DOHH2 (cell line): Measurements from ENCODE around the gene SLC4A11.

ENCODE experiments used
- H3F3A ChIP-seq: fragments of 200-600 bp; sonication (generic), shearing (Covaris generic); 2 replicates; pipeline ENCODE4 v1.6.0; 2016; ENCODE audit warnings: antibody characterized with exemption, mild to moderate bottlenecking; ENCODE audit not compliant: control insufficient read depth, insufficient read depth
- H3K27ac ChIP-seq: fragments of 200-600 bp; sonication (generic); 2 replicates; pipeline ENCODE4 v1.5.1; 2014; ENCODE audit warnings: low read depth, mild to moderate bottlenecking, low read length, moderate library complexity
- H3K27me3 ChIP-seq: fragments of 200-600 bp; sonication (generic); 2 replicates; pipeline ENCODE4 v1.6.1; 2014; ENCODE audit warnings: mild to moderate bottlenecking, low read length, mixed read lengths; ENCODE audit not compliant: control insufficient read depth
- H3K36me3 ChIP-seq: fragments of 200-600 bp; sonication (generic); 2 replicates; pipeline ENCODE4 v1.6.1; 2014; ENCODE audit warnings: mild to moderate bottlenecking, low read length, moderate library complexity, mixed read lengths; ENCODE audit not compliant: control insufficient read depth
- H3K4me1 ChIP-seq: fragments of 200-600 bp; sonication (generic); 2 replicates; pipeline ENCODE4 v1.6.1; 2014; ENCODE audit warnings: mild to moderate bottlenecking, low read length, mixed read lengths; ENCODE audit not compliant: control insufficient read depth
- H3K4me2 ChIP-seq: fragments of 200-600 bp; sonication (generic); 2 replicates; pipeline ENCODE4 v1.6.0; 2014; ENCODE audit warnings: mild to moderate bottlenecking, low read length, moderate library complexity
- H3K4me3 ChIP-seq: fragments of 200-600 bp; sonication (generic); 2 replicates; pipeline ENCODE4 v1.5.1; 2014; ENCODE audit warnings: mild to moderate bottlenecking, low read length, mixed read lengths
- H3K79me2 ChIP-seq: fragments of 200-600 bp; sonication (generic); 2 replicates; pipeline ENCODE4 v1.6.1; 2014; ENCODE audit warnings: mild to moderate bottlenecking, low read length, mixed read lengths; ENCODE audit not compliant: control insufficient read depth
- H3K9me2 ChIP-seq: fragments of 200-600 bp; sonication (generic); replicated peaks from 2 replicates; pipeline ENCODE4 v1.6.1; 2014; ENCODE audit warnings: mild to moderate bottlenecking, low read length, mixed read lengths; ENCODE audit not compliant: control insufficient read depth
- H3K9me3 ChIP-seq: fragments of 200-600 bp; sonication (generic); 2 replicates; pipeline ENCODE4 v1.6.1; 2014; ENCODE audit warnings: antibody characterized with exemption, low read length, mixed read lengths; ENCODE audit not compliant: control insufficient read depth, insufficient read depth
- H4K20me1 ChIP-seq: fragments of 200-600 bp; sonication (generic); 2 replicates; pipeline ENCODE4 v1.6.0; 2014; ENCODE audit warnings: low read depth, mild to moderate bottlenecking, antibody characterized with exemption, low read length, moderate library complexity; ENCODE audit not compliant: control insufficient read depth, insufficient read depth
- EZH2phosphoT487 ChIP-seq: fragments of 200-600 bp; sonication (generic); IDR thresholded peaks from 2 replicates; pipeline ENCODE4 v1.6.1; 2017; ENCODE audit warnings: borderline replicate concordance, mild to moderate bottlenecking, antibody characterized with exemption, low read length, moderate library complexity, mixed read lengths
- TF ChIP-seq, protein P1 (sequence below): fragments of 200-600 bp; sonication (generic); IDR thresholded peaks from one replicate; pipeline ENCODE4 v1.5.1; 2014; ENCODE audit warnings: antibody characterized with exemption, mild to moderate bottlenecking, low read depth, low read length; ENCODE audit not compliant: poor library complexity, severe bottlenecking

SLC4A11 gene

DNA sequence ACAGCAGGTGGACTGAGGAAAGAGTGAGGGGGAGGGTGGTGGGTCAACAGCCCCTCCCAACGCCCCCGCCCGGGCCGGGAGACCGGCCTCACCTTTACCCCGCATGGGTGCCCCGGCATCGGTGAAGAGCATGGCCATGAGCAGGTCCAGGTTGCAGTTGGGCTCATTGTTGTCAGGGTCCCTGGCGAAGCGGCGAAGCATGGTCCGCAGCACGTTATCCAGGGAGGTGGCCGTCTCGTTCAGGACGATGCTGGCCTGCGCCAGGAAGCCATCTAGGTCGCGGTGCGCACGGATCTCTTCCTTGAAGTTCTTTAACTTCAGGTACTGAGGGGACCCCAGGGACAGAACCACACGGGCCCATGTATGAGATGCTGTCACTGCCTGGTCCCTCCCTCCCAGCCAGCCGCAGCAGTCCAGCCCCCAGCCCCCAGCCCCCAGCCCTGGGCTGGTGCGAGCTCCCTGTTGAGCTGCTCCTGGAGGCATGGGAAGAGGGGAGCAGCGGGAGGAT, 4.9 kb downstream of the SLC4A11 start:
- Histone ChIP-seq H3K36me3 (no peaks in the 10 kb centered on the region), H3K9me3 (no peaks in the 10 kb centered on the region), H3K27me3 (peaks cover 30% of the 10 kb centered on the region), H3K4me1 (peaks cover 7% of the 10 kb centered on the region; the same call in 1 of the 2 replicates), H3F3A (no peaks in the 10 kb centered on the region), H3K4me2 (no peak overlapping the region), H3K9me2 (no peaks in the 10 kb centered on the region), H4K20me1 (no peaks in the 10 kb centered on the region), H3K4me3 (no peak overlapping the region), H3K79me2 (no peaks in the 10 kb centered on the region), H3K27ac (no peak overlapping the region)
- TF ChIP-seq, protein P1, sequence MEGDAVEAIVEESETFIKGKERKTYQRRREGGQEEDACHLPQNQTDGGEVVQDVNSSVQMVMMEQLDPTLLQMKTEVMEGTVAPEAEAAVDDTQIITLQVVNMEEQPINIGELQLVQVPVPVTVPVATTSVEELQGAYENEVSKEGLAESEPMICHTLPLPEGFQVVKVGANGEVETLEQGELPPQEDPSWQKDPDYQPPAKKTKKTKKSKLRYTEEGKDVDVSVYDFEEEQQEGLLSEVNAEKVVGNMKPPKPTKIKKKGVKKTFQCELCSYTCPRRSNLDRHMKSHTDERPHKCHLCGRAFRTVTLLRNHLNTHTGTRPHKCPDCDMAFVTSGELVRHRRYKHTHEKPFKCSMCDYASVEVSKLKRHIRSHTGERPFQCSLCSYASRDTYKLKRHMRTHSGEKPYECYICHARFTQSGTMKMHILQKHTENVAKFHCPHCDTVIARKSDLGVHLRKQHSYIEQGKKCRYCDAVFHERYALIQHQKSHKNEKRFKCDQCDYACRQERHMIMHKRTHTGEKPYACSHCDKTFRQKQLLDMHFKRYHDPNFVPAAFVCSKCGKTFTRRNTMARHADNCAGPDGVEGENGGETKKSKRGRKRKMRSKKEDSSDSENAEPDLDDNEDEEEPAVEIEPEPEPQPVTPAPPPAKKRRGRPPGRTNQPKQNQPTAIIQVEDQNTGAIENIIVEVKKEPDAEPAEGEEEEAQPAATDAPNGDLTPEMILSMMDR: no peak
- TF ChIP-seq EZH2phosphoT487: no peak

DNA sequence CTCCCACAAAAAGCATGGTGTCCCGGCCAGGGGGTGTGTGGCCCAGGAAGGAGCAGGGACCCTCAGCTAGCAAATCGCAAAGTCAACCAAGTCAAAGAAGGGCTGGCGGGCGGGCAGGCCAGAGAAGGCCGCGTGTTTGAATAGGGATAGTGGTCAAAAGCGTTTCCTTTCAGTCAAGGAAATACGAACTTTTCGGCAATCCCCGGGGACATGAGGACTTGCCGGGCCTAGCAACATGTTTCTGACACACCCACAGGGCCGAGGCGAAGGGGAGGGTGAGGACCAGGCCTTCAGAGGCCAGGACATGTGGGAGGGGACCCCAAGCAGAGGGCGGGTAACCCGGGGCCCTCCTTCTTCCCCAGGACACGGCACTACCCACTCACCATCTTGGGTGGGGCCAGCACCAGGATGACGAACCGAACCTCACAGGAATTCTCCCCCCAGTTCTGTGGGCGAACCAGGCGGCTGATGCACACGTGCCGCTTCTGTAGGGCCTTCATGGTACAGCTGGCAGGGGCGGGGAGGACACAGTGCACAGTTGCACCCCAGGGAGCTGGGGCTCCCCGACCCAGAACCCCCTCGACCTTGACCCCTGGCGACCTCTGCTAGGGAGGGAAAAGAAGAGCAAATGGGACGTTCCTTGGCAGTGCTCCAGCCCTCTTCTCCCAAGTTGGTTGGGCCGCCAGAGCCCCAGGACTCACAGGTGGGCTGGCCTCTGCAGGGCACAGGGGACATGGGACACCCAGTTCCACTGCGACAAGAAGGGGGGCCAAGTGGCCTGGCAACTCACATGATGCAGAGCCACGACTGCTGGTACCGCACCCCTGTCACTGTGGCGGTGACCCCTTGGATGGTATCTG, 5.6 kb downstream of the SLC4A11 start:
- H3F3A ChIP-seq: no peaks in the 10 kb centered on the region
- TF ChIP-seq, protein P1: no peak
- no peak for TF ChIP-seq EZH2phosphoT487

DNA sequence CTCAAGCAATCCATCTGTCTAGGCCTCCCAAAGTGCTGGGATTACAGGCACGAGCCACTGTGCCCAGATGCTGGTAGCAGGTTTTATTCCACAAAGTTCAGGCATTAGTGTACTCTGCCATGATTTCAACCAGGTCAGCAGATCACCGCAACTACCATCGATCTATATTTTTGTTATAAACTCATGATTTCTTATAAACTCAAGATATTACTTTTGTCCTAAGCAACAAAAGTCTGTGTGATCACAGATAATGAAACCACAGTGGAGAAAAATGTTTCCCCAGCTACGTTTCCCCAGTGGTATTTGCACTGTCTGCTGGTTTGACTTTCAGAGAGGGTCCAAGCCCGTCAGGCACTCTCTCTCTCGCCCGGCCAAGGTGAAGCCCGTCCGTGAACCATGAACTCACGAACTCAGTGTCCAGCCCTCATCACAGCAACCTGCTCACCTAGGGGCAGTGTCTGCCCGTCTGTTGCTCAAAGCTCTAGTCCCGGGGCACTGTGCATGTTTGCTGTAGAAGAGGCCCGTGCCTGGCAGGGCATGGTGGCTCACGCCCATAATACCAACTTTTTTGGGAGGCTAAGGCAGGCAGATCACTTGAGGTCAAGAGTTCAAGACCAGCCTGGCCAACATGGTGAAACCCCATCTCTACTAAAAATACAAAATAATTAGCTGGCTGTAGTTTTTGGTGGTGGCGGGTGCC, 7.0 kb downstream of the SLC4A11 start:
- Histone ChIP-seq H3K27ac (no peak overlapping the region), H3K9me3 (no peaks in the 10 kb centered on the region), H4K20me1 (no peaks in the 10 kb centered on the region), H3K4me3 (no peak overlapping the region), H3K79me2 (no peaks in the 10 kb centered on the region), H3F3A (no peaks in the 10 kb centered on the region), H3K9me2 (no peaks in the 10 kb centered on the region), H3K36me3 (no peaks in the 10 kb centered on the region), H3K27me3 (peaks cover 11% of the 10 kb centered on the region), H3K4me1 (no peaks in the 10 kb centered on the region), H3K4me2 (no peak overlapping the region)
- TF ChIP-seq, protein P1: no peak
- no peak for TF ChIP-seq EZH2phosphoT487

More for the DNA sequence above, 5.6 kb downstream of the SLC4A11 start:
- Histone ChIP-seq H3K79me2 (no peaks in the 10 kb centered on the region), H3K27me3 (peaks cover 24% of the 10 kb centered on the region), H3K4me1 (peaks cover 1% of the 10 kb centered on the region; the same call in 1 of the 2 replicates), H3K9me2 (no peaks in the 10 kb centered on the region), H3K4me3 (no peak overlapping the region), H3K36me3 (no peaks in the 10 kb centered on the region), H4K20me1 (no peaks in the 10 kb centered on the region), H3K27ac (no peak overlapping the region), H3K4me2 (no peak overlapping the region), H3K9me3 (no peaks in the 10 kb centered on the region)
